ENCODE results near the gene HAUS5.

- TF ChIP-seq CTCF (IDR thresholded peaks at IDR 0.05) (no peak), POLR2A (IDR thresholded peaks at IDR 0.05) (no peak)
Measured at GRCh38 chr19:35673121-35673804, 60.7 kb downstream of the HAUS5 start.
